Keratinocyte (primary cell): ENCODE data around the gene GPR153. TPM values are rescaled to one million over a fixed set of nuclear protein-coding genes. Genes with fewer than 3 reads are reported as not detected.

Experiments
- DNase-seq: peaks from one replicate; pipeline ENCODE4 v3.0.0-alpha.2; 2011; ENCODE audit warnings: low read depth, missing footprints, low spot score
- FAIRE-seq: peaks from 2 replicates; lab custom pipeline; 2011; peaks lifted over from hg19 to GRCh38; lab: Jason Lieb, UNC
- H2AFZ ChIP-seq: 2 replicates; pipeline ENCODE4 v1.6.0; 2012; ENCODE audit warnings: low read length, control low read depth, inconsistent platforms; ENCODE audit not compliant: control insufficient read depth
- H3K27ac ChIP-seq: 2 replicates; pipeline ENCODE4 v1.5.1; 2011; ENCODE audit warnings: low read length; ENCODE audit not compliant: control insufficient read depth, insufficient read depth
- H3K27me3 ChIP-seq: 3 replicates; pipeline ENCODE4 v1.6.0; 2011; ENCODE audit warnings: low read length; ENCODE audit not compliant: control insufficient read depth, insufficient read depth; ENCODE audit errors: extremely low read depth
- H3K36me3 ChIP-seq, 2 experiments: 2 replicates in 1 of 2; 3 replicates in 1 of 2; pipeline ENCODE4 v1.5.1; 2011; ENCODE audit warnings: low read length in 2 of 2, mild to moderate bottlenecking in 1 of 2; ENCODE audit not compliant: control insufficient read depth in 2 of 2, insufficient read depth in 2 of 2; ENCODE audit errors: extremely low read depth in 1 of 2
- H3K4me1 ChIP-seq: 3 replicates; pipeline ENCODE4 v1.5.1; 2011; ENCODE audit warnings: low read length; ENCODE audit not compliant: control insufficient read depth, insufficient read depth; ENCODE audit errors: extremely low read depth
- H3K4me2 ChIP-seq: 3 replicates; pipeline ENCODE4 v1.6.0; 2011; ENCODE audit warnings: low read depth, low read length; ENCODE audit not compliant: control insufficient read depth, insufficient read depth; ENCODE audit errors: extremely low read depth
- H3K4me3 ChIP-seq, 3 experiments: fragments of 200-600 bp in 1 of 3; sonication (generic) in 1 of 3; 2 replicates in 2 of 3; 3 replicates in 1 of 3; pipeline ENCODE4 v1.5.1; 2011 to 2016; ENCODE audit warnings: low read length in 3 of 3, mild to moderate bottlenecking in 3 of 3, control low read depth in 2 of 3, inconsistent platforms in 1 of 3, low read depth in 1 of 3, mixed read lengths in 1 of 3, mixed run types in 1 of 3, moderate library complexity in 1 of 3; ENCODE audit not compliant: control insufficient read depth in 2 of 3, insufficient read depth in 2 of 3; ENCODE audit errors: extremely low read depth in 1 of 3
- H3K79me2 ChIP-seq: 2 replicates; pipeline ENCODE4 v1.6.0; 2012; ENCODE audit warnings: low read length; ENCODE audit not compliant: control insufficient read depth, insufficient read depth
- H3K9ac ChIP-seq: 3 replicates; pipeline ENCODE4 v1.6.0; 2011; ENCODE audit warnings: low read length; ENCODE audit not compliant: control insufficient read depth, insufficient read depth; ENCODE audit errors: extremely low read depth
- H3K9me1 ChIP-seq: 3 replicates; pipeline ENCODE4 v1.6.0; 2011; ENCODE audit warnings: low read length; ENCODE audit not compliant: control insufficient read depth, insufficient read depth; ENCODE audit errors: extremely low read depth
- H3K9me3 ChIP-seq: 2 replicates; pipeline ENCODE4 v1.5.1; 2012; ENCODE audit warnings: low read depth, low read length; ENCODE audit not compliant: control insufficient read depth
- H4K20me1 ChIP-seq: 3 replicates; pipeline ENCODE4 v1.6.0; 2011; ENCODE audit warnings: low read length; ENCODE audit not compliant: control insufficient read depth, insufficient read depth; ENCODE audit errors: extremely low read depth
- EZH2 ChIP-seq: IDR thresholded peaks from one replicate; pipeline ENCODE4 v1.6.1; 2012; ENCODE audit warnings: inconsistent platforms, mild to moderate bottlenecking, low read length, moderate library complexity
- dilution Hi-C: fragments of 300-500 bp; cut with MboI; formaldehyde crosslinking; loops from one replicate; pipeline ENCODE4 v1.7.0; 2020; ENCODE audit warnings: low sequenced_read_pairs; ENCODE audit not compliant: extremely low pct_ligation_motif_present
- polyA plus RNA-seq, 5 experiments: library from polyadenylated mRNA; depleted of rRNA in 3 of 5; stranded (reverse) in 3 of 5; stranded (forward) in 1 of 5; unstranded in 1 of 5; fragments of >200 nt; gene quantifications; 1 replicate in 1 of 5; 2 replicates in 3 of 5; 3 replicates in 1 of 5; pipeline versions ENCODE4 v1.2.1 to v1.2.3, GENCODE V29; 2011 to 2012; ENCODE audit warnings: missing spikeins in 2 of 5, low read depth in 1 of 5, low replicate concordance in 1 of 5
- TF ChIP-seq, protein P1 (sequence below), 3 experiments: IDR thresholded peaks in 1 of 3; conservative IDR thresholded peaks in 1 of 3; optimal IDR thresholded peaks in 1 of 3; 2 replicates in 2 of 3; 3 replicates in 1 of 3; pipeline versions ENCODE3 to v1.5.1; 2011; ENCODE audit warnings: low read length in 3 of 3, mild to moderate bottlenecking in 3 of 3, moderate library complexity in 2 of 3, control low read depth in 1 of 3, inconsistent platforms in 1 of 3; ENCODE audit not compliant: insufficient read depth in 2 of 3; ENCODE audit errors: extremely low read depth in 1 of 3

GPR153 gene
- polyA plus RNA-seq, 1 donor (not counting 4 experiments of a cell fraction or from before 2014, with no cell fraction given) = 7.2 TPM

- H4K20me1 ChIP-seq = peaks cover 4% of the 10 kb centered on the region
- H3K4me1 ChIP-seq = peaks cover 26% of the 10 kb centered on the region
- H3K27ac ChIP-seq = no peak overlapping the region
- FAIRE-seq = no peak
- H3K79me2 ChIP-seq = peaks cover 21% of the 10 kb centered on the region
- DNase-seq = no peak
- H3K36me3 ChIP-seq = peaks cover 2 to 6% of the 10 kb centered on the region in 2 experiments
- H3K9me1 ChIP-seq = peaks cover 3% of the 10 kb centered on the region
- H3K9me3 ChIP-seq = no peaks in the 10 kb centered on the region
- no peak overlapping the region for H3K4me2 ChIP-seq
- H3K27me3 ChIP-seq = no peaks in the 10 kb centered on the region
- TF ChIP-seq, protein P1, sequence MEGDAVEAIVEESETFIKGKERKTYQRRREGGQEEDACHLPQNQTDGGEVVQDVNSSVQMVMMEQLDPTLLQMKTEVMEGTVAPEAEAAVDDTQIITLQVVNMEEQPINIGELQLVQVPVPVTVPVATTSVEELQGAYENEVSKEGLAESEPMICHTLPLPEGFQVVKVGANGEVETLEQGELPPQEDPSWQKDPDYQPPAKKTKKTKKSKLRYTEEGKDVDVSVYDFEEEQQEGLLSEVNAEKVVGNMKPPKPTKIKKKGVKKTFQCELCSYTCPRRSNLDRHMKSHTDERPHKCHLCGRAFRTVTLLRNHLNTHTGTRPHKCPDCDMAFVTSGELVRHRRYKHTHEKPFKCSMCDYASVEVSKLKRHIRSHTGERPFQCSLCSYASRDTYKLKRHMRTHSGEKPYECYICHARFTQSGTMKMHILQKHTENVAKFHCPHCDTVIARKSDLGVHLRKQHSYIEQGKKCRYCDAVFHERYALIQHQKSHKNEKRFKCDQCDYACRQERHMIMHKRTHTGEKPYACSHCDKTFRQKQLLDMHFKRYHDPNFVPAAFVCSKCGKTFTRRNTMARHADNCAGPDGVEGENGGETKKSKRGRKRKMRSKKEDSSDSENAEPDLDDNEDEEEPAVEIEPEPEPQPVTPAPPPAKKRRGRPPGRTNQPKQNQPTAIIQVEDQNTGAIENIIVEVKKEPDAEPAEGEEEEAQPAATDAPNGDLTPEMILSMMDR (optimal IDR thresholded peaks at IDR 0.05 in 1 of 3, IDR thresholded peaks at IDR 0.05 in 1 of 3, conservative IDR thresholded peaks at IDR 0.05 in 1 of 3; ENCODE audit: extremely low read depth in 1 of 3, insufficient read depth in 2 of 3, low read length in 3 of 3) = no peak
- no peak for TF ChIP-seq EZH2
- dilution Hi-C loops = no loop called here
- H3K4me3 ChIP-seq = no peak overlapping the region
- no peak overlapping the region for H2AFZ ChIP-seq
- H3K9ac ChIP-seq = no peak overlapping the region
Observed at GRCh38 chr1:6202256-6202655, 58.6 kb downstream of the GPR153 start.

DNA sequence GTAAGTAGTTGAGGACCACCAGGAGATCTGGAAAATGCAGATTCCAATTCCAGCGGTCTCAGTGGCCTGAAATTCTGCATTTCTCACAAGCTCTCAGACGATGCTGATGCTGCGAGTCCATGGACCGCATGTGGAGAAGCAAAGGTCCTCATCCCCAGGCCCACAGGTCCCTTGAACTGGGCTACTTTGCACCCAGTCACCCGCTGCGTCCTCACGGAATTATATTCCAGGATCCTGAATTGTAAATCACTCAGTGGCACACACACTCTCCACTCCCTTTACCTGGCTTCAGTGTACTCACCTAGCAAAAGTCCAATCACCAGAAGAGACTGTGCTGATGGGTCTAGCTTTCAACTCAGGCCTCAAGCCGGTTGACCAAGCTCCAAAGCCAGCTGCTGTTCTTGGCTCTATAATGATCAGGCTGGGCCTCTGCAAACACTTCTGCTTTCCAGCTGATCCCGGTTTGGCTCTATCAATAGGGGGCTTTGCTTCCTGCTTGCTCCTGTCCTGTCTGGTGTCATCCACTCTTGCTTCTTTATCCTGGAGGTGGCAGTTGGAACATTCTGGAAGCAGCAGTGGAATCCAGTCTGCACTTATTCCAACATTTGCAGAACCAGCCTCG lies 60.6 kb downstream of the GPR153 start:
- Histone ChIP-seq H3K27me3 (no peaks in the 10 kb centered on the region), H3K4me1 (peaks cover 22% of the 10 kb centered on the region), H3K4me3 (peak overlapping the region; percentile 54 to 99 (median 98)), H2AFZ (peak overlapping the region; percentile 80), H3K9me1 (peaks cover 3% of the 10 kb centered on the region), H4K20me1 (peaks cover 7% of the 10 kb centered on the region), H3K27ac (peak overlapping the region; percentile 93), H3K4me2 (peak overlapping the region; percentile 82), H3K9ac (peak overlapping the region; percentile 99), H3K79me2 (peaks cover 39% of the 10 kb centered on the region), H3K9me3 (no peaks in the 10 kb centered on the region), H3K36me3 (peaks cover 13% of the 10 kb centered on the region in 2 experiments)
- no peak for DNase-seq
- FAIRE-seq = no peak
- TF ChIP-seq, protein P1 (optimal IDR thresholded peaks at IDR 0.05 in 1 of 3, IDR thresholded peaks at IDR 0.05 in 1 of 3, conservative IDR thresholded peaks at IDR 0.05 in 1 of 3; ENCODE audit: extremely low read depth in 1 of 3, insufficient read depth in 2 of 3, low read length in 3 of 3) = no peak
- TF ChIP-seq EZH2 = no peak
- dilution Hi-C loops = no loop called here
